ENCODE measurements around the gene SCEL.

SCEL gene

DNA sequence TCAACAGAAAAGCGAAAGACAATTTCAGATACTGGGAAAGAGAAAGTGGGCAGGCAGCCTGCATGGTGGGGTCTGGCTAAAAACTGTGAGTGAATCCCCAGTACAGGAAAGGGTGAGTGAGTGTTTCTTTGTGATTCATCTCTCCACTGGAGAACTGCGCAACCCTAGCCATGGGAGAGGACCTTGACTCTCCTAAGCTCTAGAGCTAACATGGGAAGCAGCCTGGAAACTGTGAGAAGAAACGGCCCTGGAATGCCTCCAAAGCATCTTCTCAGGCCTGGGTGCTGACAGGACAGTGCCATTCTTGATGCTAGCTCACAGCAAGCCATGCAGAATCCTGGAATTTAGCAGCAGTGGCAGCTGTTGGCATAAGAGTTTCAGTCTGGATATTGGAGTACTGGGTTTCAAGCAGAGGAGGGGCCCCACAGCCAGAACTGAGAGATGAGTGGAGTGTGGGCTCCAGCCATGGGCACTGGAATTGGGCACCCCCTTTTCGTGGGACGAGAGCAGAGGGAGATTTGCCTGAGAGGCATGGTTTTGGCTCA lies 143.3 kb downstream of the SCEL start:
- no peak for DNase-seq

DNA sequence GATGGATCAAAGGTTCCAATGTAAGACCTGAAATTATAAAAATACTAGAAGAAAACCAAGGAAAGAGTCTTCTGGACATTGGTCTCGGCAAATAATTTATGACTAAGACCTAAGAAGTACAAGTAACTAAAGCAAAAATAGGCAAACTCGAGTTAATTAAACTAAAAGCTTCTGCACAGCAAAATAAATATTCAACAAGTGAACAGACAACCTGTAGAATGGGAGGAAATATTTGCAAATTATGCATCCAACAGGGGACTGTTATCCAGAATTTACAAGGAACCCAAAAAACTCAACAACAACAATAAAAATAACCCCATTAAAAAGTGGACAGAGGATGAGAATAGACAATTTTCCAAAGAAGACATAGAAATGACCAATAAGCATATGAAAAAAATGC lies 152.3 kb downstream of the SCEL start:
- no peak for DNase-seq

DNA sequence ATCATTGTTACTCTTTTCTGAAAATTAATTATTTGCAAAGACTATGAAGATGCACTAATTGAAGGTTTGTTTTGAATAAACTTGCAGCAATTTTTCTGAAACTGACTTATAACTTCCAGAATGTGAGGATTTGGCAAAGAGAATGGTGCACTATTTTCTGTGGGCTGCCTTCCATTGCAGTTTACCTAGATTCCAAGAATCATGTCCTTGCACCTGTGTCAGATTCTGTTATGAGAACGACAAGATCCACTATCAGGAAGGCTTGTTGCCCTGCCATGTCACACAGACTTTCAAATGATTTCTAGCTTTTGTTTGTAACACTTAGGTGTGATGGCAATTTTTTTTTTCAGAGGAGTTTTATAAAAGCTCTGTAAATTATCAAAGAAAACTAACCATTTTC lies 156.4 kb downstream of the SCEL start:
- DNase-seq, result no peak

GRCh38 chr13:77692746-77693448 lies 157.4 kb downstream of the SCEL start:
- DNase-seq, result no peak

GRCh38 chr13:77693449-77693940 lies 158.0 kb downstream of the SCEL start:
- no peak for DNase-seq

All from COR-L47 (cell line).